GM21576 (cell line): ENCODE results near the gene HCN4.

Experiments
- ATAC-seq: cut with Tn5 transposase; IDR thresholded peaks from one replicate; pipeline ENCODE4 v1.9.1; 2021; ENCODE audit warnings: mild to moderate bottlenecking, moderate library complexity; ENCODE audit not compliant: unreplicated experiment

The HCN4 gene

GRCh38 chr15:73349191-73349590, 19.6 kb downstream of the HCN4 start:
- no peak for ATAC-seq

GRCh38 chr15:73346735-73347312, 21.9 kb downstream of the HCN4 start:
- no peak for ATAC-seq

- ATAC-seq: no peak
These were observed 23.1 kb downstream of the HCN4 start for GRCh38 chr15:73345658-73346057.

GRCh38 chr15:73344056-73344455, 24.7 kb downstream of the HCN4 start:
- no peak for ATAC-seq

- ATAC-seq: no peak
These were observed 26.7 kb downstream of the HCN4 start for GRCh38 chr15:73341886-73342600.

- ATAC-seq: no peak
These were observed 28.1 kb downstream of the HCN4 start for GRCh38 chr15:73340502-73341192.

- ATAC-seq: no peak
These were observed 30.0 kb downstream of the HCN4 start for GRCh38 chr15:73338606-73339374.

GRCh38 chr15:73338058-73338457, 30.7 kb downstream of the HCN4 start:
- no peak for ATAC-seq

- ATAC-seq: no peak
These were observed 31.6 kb downstream of the HCN4 start for GRCh38 chr15:73337187-73337586.

- no peak for ATAC-seq
These were observed 32.0 kb downstream of the HCN4 start for GRCh38 chr15:73336756-73337155.

- ATAC-seq: no peak
These were observed 33.3 kb downstream of the HCN4 start for GRCh38 chr15:73335471-73335870.

- ATAC-seq: no peak
These were observed 33.7 kb downstream of the HCN4 start for GRCh38 chr15:73335026-73335425.

- ATAC-seq: no peak
These were observed 34.7 kb downstream of the HCN4 start for GRCh38 chr15:73334086-73334485.

- no peak for ATAC-seq
These were observed 35.8 kb downstream of the HCN4 start for GRCh38 chr15:73333001-73333400.

GRCh38 chr15:73331991-73332925, 36.5 kb downstream of the HCN4 start:
- no peak for ATAC-seq

- ATAC-seq: no peak
These were observed 37.3 kb downstream of the HCN4 start for GRCh38 chr15:73331501-73331900.

GRCh38 chr15:73330206-73331051, 38.3 kb downstream of the HCN4 start:
- ATAC-seq: no peak

GRCh38 chr15:73329501-73330200, 39.1 kb downstream of the HCN4 start:
- ATAC-seq: no peak

GRCh38 chr15:73328981-73329380, 39.8 kb downstream of the HCN4 start:
- no peak for ATAC-seq
